HG03575 (cell line): ENCODE data around the gene PSMG2.

ENCODE experiments used
- ATAC-seq: cut with Tn5 transposase; IDR thresholded peaks from one replicate; pipeline ENCODE4 v1.9.1; 2021; ENCODE audit not compliant: unreplicated experiment, insufficient number of reproducible peaks, low FRiP score; ENCODE audit errors: extremely low read depth

PSMG2 gene

GRCh38 chr18:12711446-12711845 is 8.6 kb downstream of the PSMG2 start:
- ATAC-seq, result no peak

GRCh38 chr18:12721495-12722275 is 18.8 kb downstream of the PSMG2 start:
- no peak for ATAC-seq

- ATAC-seq, result no peak
These were observed 19.9 kb downstream of the PSMG2 start for GRCh38 chr18:12722731-12723130.

GRCh38 chr18:12726331-12726730 is 23.5 kb downstream of the PSMG2 start:
- no peak for ATAC-seq

GRCh38 chr18:12726774-12727550 is 24.1 kb downstream of the PSMG2 start:
- no peak for ATAC-seq

- ATAC-seq, result no peak
These were observed 34.5 kb downstream of the PSMG2 start for GRCh38 chr18:12737243-12737902.

- ATAC-seq, result no peak
These were observed 38.5 kb downstream of the PSMG2 start for GRCh38 chr18:12741351-12741750.

- ATAC-seq, result no peak
These were observed 39.6 kb downstream of the PSMG2 start for GRCh38 chr18:12742453-12742852.

GRCh38 chr18:12744103-12744502 is 41.3 kb downstream of the PSMG2 start:
- ATAC-seq, result no peak

- no peak for ATAC-seq
These were observed 42.4 kb downstream of the PSMG2 start for GRCh38 chr18:12745095-12745795.

- ATAC-seq, result no peak
These were observed 44.9 kb downstream of the PSMG2 start for GRCh38 chr18:12747530-12748315.

GRCh38 chr18:12748671-12749070 is 45.8 kb downstream of the PSMG2 start:
- ATAC-seq, result no peak

- no peak for ATAC-seq
These were observed 46.3 kb downstream of the PSMG2 start for GRCh38 chr18:12749121-12749520.

- ATAC-seq, result no peak
These were observed 47.4 kb downstream of the PSMG2 start for GRCh38 chr18:12750076-12750714.

- no peak for ATAC-seq
These were observed 48.1 kb downstream of the PSMG2 start for GRCh38 chr18:12750715-12751502.

GRCh38 chr18:12751503-12751884 is 48.7 kb downstream of the PSMG2 start:
- ATAC-seq, result no peak

GRCh38 chr18:12751891-12752290 is 49.0 kb downstream of the PSMG2 start:
- ATAC-seq, result no peak
